CD8-positive, alpha-beta memory T cell (primary cell): Measurements from ENCODE around the gene AZIN2. TPM values are rescaled to one million over a fixed set of nuclear protein-coding genes. Genes with fewer than 3 reads are reported as not detected.
A peak's percentile ranks its signal among the peaks of the same experiment; 100 is the strongest.

Source experiments
- CTCF ChIA-PET: fragments of 350-600 bp; sonication (Branson Sonifier 250); formaldehyde crosslinking; loops from one replicate; lab custom pipeline; 2021; ENCODE audit warnings: antibody characterized with exemption; lab: Charles Lee
- POLR2A ChIA-PET: fragments of 350-600 bp; sonication (Branson Sonifier 250); formaldehyde crosslinking; loops from one replicate; lab custom pipeline; 2021; ENCODE audit warnings: antibody characterized with exemption; lab: Charles Lee
- DNase-seq, 5 donors: peaks; one replicate each; pipeline versions ENCODE4 v3.0.0 to v3.0.0-alpha.2; 2020 to 2022; ENCODE audit warnings: mixed read lengths in 1 of 5
- H3K27ac ChIP-seq: one replicate; pipeline ENCODE4 v1.7.0; 2013; ENCODE audit warnings: low read depth, mild to moderate bottlenecking, low read length, moderate library complexity
- H3K27me3 ChIP-seq: 2 replicates; pipeline ENCODE4 v1.7.0; 2013; ENCODE audit warnings: low read length, mild to moderate bottlenecking; ENCODE audit not compliant: insufficient read depth, poor library complexity, severe bottlenecking
- H3K36me3 ChIP-seq: 2 replicates; pipeline ENCODE4 v1.7.0; 2013; ENCODE audit warnings: mild to moderate bottlenecking, low read length, moderate library complexity; ENCODE audit not compliant: insufficient read depth
- H3K4me1 ChIP-seq: 2 replicates; pipeline ENCODE4 v1.7.0; 2013; ENCODE audit warnings: mild to moderate bottlenecking, low read length, moderate library complexity; ENCODE audit not compliant: insufficient read depth
- H3K4me3 ChIP-seq: 2 replicates; pipeline ENCODE4 v1.7.0; 2013; ENCODE audit warnings: mild to moderate bottlenecking, low read length
- H3K9me3 ChIP-seq: 2 replicates; pipeline ENCODE4 v1.7.0; 2013; ENCODE audit warnings: mild to moderate bottlenecking, low read length
- H3K27ac Mint-ChIP-seq, 8 donors: one replicate each; pipeline ENCODE4 v1.8.0; 2020 to 2021; ENCODE audit warnings: mixed read lengths in 8 of 8, mild to moderate bottlenecking in 6 of 8, inconsistent platforms in 3 of 8, moderate library complexity in 3 of 8
- H3K27me3 Mint-ChIP-seq, 2 donors: one replicate each; pipeline ENCODE4 v1.8.0; 2020 to 2021; ENCODE audit warnings: mixed read lengths in 2 of 2, mild to moderate bottlenecking in 1 of 2, moderate library complexity in 1 of 2
- H3K36me3 Mint-ChIP-seq, 3 donors: one replicate each; pipeline ENCODE4 v1.8.0; 2020 to 2021; ENCODE audit warnings: mixed read lengths in 3 of 3, inconsistent platforms in 1 of 3, mild to moderate bottlenecking in 1 of 3
- H3K4me1 Mint-ChIP-seq, 3 donors: one replicate each; pipeline ENCODE4 v1.8.0; 2020 to 2021; ENCODE audit warnings: mixed read lengths in 3 of 3, inconsistent platforms in 1 of 3, mild to moderate bottlenecking in 1 of 3
- H3K4me3 Mint-ChIP-seq, 7 donors: one replicate each; pipeline ENCODE4 v1.8.0; 2020 to 2021; ENCODE audit warnings: mixed read lengths in 7 of 7, mild to moderate bottlenecking in 6 of 7, moderate library complexity in 4 of 7, inconsistent platforms in 2 of 7
- H3K9me3 Mint-ChIP-seq, 5 donors: one replicate each; pipeline ENCODE4 v1.8.0; 2020 to 2022; ENCODE audit warnings: mixed read lengths in 5 of 5, mild to moderate bottlenecking in 3 of 5, moderate library complexity in 2 of 5, inconsistent platforms in 1 of 5
- polyA plus RNA-seq: library from polyadenylated mRNA; unstranded; fragments of 300-500 nt; fragmentation: Illumina TruSeq; gene quantifications from one replicate; pipeline ENCODE4 v1.2.3, GENCODE V29; 2021
- total RNA-seq, 2 experiments: library from RNA; stranded (reverse); gene quantifications; one replicate each; pipeline ENCODE4 v1.2.3, GENCODE V29; 2021

The AZIN2 gene
- total and polyA plus RNA-seq, 3 experiments from 2014 or later: 2.1 to 4.9 (median 2.5) TPM

- Mint-ChIP-seq H3K4me3 (no peak overlapping the region), H3K4me1 (peaks cover 2 to 19% (median 8%) of the 10 kb centered on the region in 3 donors), H3K9me3 (no peaks in the 10 kb centered on the region), H3K27ac (peak overlapping the region in 4 of 8 donors; percentile 29 to 81 (median 65)), H3K36me3 (peaks cover 4 to 38% (median 4%) of the 10 kb centered on the region in 3 donors), H3K27me3 (no peaks in the 10 kb centered on the region)
- H3K27me3 ChIP-seq: no peaks in the 10 kb centered on the region
- no peak for DNase-seq
- no peak overlapping the region for H3K27ac ChIP-seq
- H3K9me3 ChIP-seq: no peaks in the 10 kb centered on the region
- ChIA-PET CTCF (interaction anchor here (1.2 kb wide), 1 partner anchor 15 kb away, joined by 3 read pairs; no protein-coding TSS in a partner anchor), POLR2A (no interaction called here)
- H3K4me1 ChIP-seq: no peaks in the 10 kb centered on the region
- peaks cover 8% of the 10 kb centered on the region for H3K36me3 ChIP-seq
- no peak overlapping the region for H3K4me3 ChIP-seq
Observed at GRCh38 chr1:33142483-33143064, 61.6 kb downstream of the AZIN2 start.

- Histone ChIP-seq H3K27me3 (no peaks in the 10 kb centered on the region), H3K9me3 (no peaks in the 10 kb centered on the region), H3K36me3 (peaks cover 8% of the 10 kb centered on the region), H3K4me1 (no peaks in the 10 kb centered on the region), H3K27ac (no peak overlapping the region), H3K4me3 (no peak overlapping the region)
- POLR2A ChIA-PET: no interaction called here
- Mint-ChIP-seq H3K4me3 (no peak overlapping the region), H3K4me1 (peaks cover 2 to 16% (median 8%) of the 10 kb centered on the region in 3 donors), H3K9me3 (no peaks in the 10 kb centered on the region), H3K27ac (peak overlapping the region in 3 of 8 donors; percentile 29 to 78 (median 75)), H3K27me3 (no peaks in the 10 kb centered on the region), H3K36me3 (peaks cover 4 to 43% (median 4%) of the 10 kb centered on the region in 3 donors)
- no peak for DNase-seq
- CTCF ChIA-PET: no interaction called here
Observed at GRCh38 chr1:33143176-33143575, 62.2 kb downstream of the AZIN2 start.

GRCh38 chr1:33143698-33144097, 62.7 kb downstream of the AZIN2 start:
- ChIA-PET POLR2A (no interaction called here), CTCF (no interaction called here)
- Histone ChIP-seq H3K27ac (no peak overlapping the region), H3K36me3 (peaks cover 8% of the 10 kb centered on the region), H3K27me3 (no peaks in the 10 kb centered on the region), H3K9me3 (no peaks in the 10 kb centered on the region), H3K4me3 (no peak overlapping the region), H3K4me1 (no peaks in the 10 kb centered on the region)
- Mint-ChIP-seq H3K27ac (peak overlapping the region in 3 of 8 donors; percentile 7 to 61 (median 29)), H3K4me3 (no peak overlapping the region), H3K9me3 (no peaks in the 10 kb centered on the region), H3K27me3 (no peaks in the 10 kb centered on the region), H3K4me1 (peaks cover 2 to 16% (median 8%) of the 10 kb centered on the region in 3 donors), H3K36me3 (peaks cover 4 to 44% (median 4%) of the 10 kb centered on the region in 3 donors)
- DNase-seq: no peak

- ChIA-PET POLR2A (no interaction called here), CTCF (no interaction called here)
Observed at GRCh38 chr1:33146003-33146402, 65.0 kb downstream of the AZIN2 start.

GRCh38 chr1:33147275-33147996, 66.5 kb downstream of the AZIN2 start:
- H3K4me3 ChIP-seq: no peak overlapping the region
- DNase-seq: no peak
- no peak overlapping the region for H3K27ac ChIP-seq
- CTCF ChIA-PET: no interaction called here
- Mint-ChIP-seq H3K4me3 (no peak overlapping the region), H3K36me3 (peaks cover 4 to 67% (median 4%) of the 10 kb centered on the region in 3 donors), H3K9me3 (no peaks in the 10 kb centered on the region), H3K4me1 (no peaks in the 10 kb centered on the region), H3K27me3 (no peaks in the 10 kb centered on the region), H3K27ac (peak overlapping the region in 2 of 8 donors; percentile 56 to 64)
- H3K9me3 ChIP-seq: no peaks in the 10 kb centered on the region
- H3K36me3 ChIP-seq: peaks cover 8% of the 10 kb centered on the region
- POLR2A ChIA-PET: no interaction called here
- no peaks in the 10 kb centered on the region for H3K4me1 ChIP-seq
- no peaks in the 10 kb centered on the region for H3K27me3 ChIP-seq

More at GRCh38 chr1:33146003-33146402, 65.0 kb downstream of the AZIN2 start:
- no peaks in the 10 kb centered on the region for H3K27me3 Mint-ChIP-seq
- no peaks in the 10 kb centered on the region for H3K9me3 Mint-ChIP-seq
- no peaks in the 10 kb centered on the region for H3K9me3 ChIP-seq
- peaks cover 0 to 4% (median 0%) of the 10 kb centered on the region in 3 donors for H3K4me1 Mint-ChIP-seq
- no peaks in the 10 kb centered on the region for H3K4me1 ChIP-seq
- no peak overlapping the region for H3K27ac ChIP-seq
- no peak for DNase-seq
- peak overlapping the region in 1 of 8 donors; percentile 47 for H3K27ac Mint-ChIP-seq
- no peak overlapping the region for H3K4me3 ChIP-seq
- H3K36me3 Mint-ChIP-seq: peaks cover 4 to 61% (median 4%) of the 10 kb centered on the region in 3 donors
- no peak overlapping the region for H3K4me3 Mint-ChIP-seq
- H3K27me3 ChIP-seq: no peaks in the 10 kb centered on the region
- H3K36me3 ChIP-seq: peaks cover 8% of the 10 kb centered on the region

GRCh38 chr1:33147997-33148314, 67.0 kb downstream of the AZIN2 start:
- CTCF ChIA-PET: no interaction called here
- POLR2A ChIA-PET: no interaction called here
- DNase-seq: no peak

GRCh38 chr1:33148615-33149014, 67.7 kb downstream of the AZIN2 start:
- no peak overlapping the region for H3K4me3 Mint-ChIP-seq

More at GRCh38 chr1:33147997-33148314, 67.0 kb downstream of the AZIN2 start:
- H3K9me3 ChIP-seq: no peaks in the 10 kb centered on the region
- Mint-ChIP-seq H3K4me1 (no peaks in the 10 kb centered on the region), H3K4me3 (no peak overlapping the region), H3K27me3 (no peaks in the 10 kb centered on the region), H3K9me3 (no peaks in the 10 kb centered on the region), H3K27ac (peak overlapping the region in 1 of 8 donors; percentile 56), H3K36me3 (peaks cover 4 to 70% (median 4%) of the 10 kb centered on the region in 3 donors)
- H3K27me3 ChIP-seq: no peaks in the 10 kb centered on the region
- H3K4me1 ChIP-seq: no peaks in the 10 kb centered on the region
- H3K27ac ChIP-seq: no peak overlapping the region
- peaks cover 8% of the 10 kb centered on the region for H3K36me3 ChIP-seq
- H3K4me3 ChIP-seq: no peak overlapping the region

More at GRCh38 chr1:33148615-33149014, 67.7 kb downstream of the AZIN2 start:
- Mint-ChIP-seq H3K27me3 (no peaks in the 10 kb centered on the region), H3K27ac (peak overlapping the region in 2 of 8 donors; percentile 11 to 86), H3K9me3 (no peaks in the 10 kb centered on the region), H3K4me1 (no peaks in the 10 kb centered on the region), H3K36me3 (peaks cover 3 to 70% (median 4%) of the 10 kb centered on the region in 3 donors)
- ChIA-PET CTCF (no interaction called here), POLR2A (no interaction called here)
- no peaks in the 10 kb centered on the region for H3K27me3 ChIP-seq
- no peak overlapping the region for H3K4me3 ChIP-seq
- peaks cover 8% of the 10 kb centered on the region for H3K36me3 ChIP-seq
- no peaks in the 10 kb centered on the region for H3K4me1 ChIP-seq
- no peaks in the 10 kb centered on the region for H3K9me3 ChIP-seq
- H3K27ac ChIP-seq: no peak overlapping the region
- no peak for DNase-seq
